GM12865 (cell line): Measurements from ENCODE around the gene IL17A.
A peak's percentile ranks its signal among the peaks of the same experiment; 100 is the strongest.

Experiments
- DNase-seq: peaks from one replicate; pipeline ENCODE4 v3.0.0; 2010; ENCODE audit warnings: low read depth
- H3K4me3 ChIP-seq: 2 replicates; pipeline ENCODE4 v1.5.1; 2011; ENCODE audit warnings: mild to moderate bottlenecking, low read depth, low read length, control low read depth
- TF ChIP-seq, protein P1 (sequence below): IDR thresholded peaks from 2 replicates; pipeline ENCODE4 v1.5.1; 2011; ENCODE audit warnings: low read length, control low read depth, low read depth, inconsistent platforms; ENCODE audit not compliant: insufficient read depth; ENCODE audit errors: missing control alignments

Gene IL17A

DNA sequence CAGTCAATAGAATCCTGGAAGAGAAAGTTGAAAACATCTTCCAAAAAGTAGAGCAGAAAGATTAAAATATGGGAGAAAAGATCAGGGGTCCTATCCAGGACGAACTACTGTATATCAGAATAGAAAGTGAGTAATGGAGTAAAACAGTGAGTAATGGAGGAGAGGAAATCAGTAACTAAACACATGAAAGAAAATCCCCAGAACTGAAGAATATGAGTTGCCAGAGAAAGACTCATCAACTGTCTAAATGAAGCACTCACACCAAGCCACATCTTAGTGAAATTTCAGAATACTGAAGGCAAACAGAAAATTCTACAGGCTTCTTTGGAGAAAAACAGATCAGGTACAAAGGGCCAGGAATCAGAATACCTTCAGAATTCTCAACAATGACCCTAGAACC is 14.9 kb downstream of the IL17A start:
- DNase-seq, result no peak
- H3K4me3 ChIP-seq, result no peak overlapping the region
- TF ChIP-seq, protein P1, sequence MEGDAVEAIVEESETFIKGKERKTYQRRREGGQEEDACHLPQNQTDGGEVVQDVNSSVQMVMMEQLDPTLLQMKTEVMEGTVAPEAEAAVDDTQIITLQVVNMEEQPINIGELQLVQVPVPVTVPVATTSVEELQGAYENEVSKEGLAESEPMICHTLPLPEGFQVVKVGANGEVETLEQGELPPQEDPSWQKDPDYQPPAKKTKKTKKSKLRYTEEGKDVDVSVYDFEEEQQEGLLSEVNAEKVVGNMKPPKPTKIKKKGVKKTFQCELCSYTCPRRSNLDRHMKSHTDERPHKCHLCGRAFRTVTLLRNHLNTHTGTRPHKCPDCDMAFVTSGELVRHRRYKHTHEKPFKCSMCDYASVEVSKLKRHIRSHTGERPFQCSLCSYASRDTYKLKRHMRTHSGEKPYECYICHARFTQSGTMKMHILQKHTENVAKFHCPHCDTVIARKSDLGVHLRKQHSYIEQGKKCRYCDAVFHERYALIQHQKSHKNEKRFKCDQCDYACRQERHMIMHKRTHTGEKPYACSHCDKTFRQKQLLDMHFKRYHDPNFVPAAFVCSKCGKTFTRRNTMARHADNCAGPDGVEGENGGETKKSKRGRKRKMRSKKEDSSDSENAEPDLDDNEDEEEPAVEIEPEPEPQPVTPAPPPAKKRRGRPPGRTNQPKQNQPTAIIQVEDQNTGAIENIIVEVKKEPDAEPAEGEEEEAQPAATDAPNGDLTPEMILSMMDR, result no peak

DNA sequence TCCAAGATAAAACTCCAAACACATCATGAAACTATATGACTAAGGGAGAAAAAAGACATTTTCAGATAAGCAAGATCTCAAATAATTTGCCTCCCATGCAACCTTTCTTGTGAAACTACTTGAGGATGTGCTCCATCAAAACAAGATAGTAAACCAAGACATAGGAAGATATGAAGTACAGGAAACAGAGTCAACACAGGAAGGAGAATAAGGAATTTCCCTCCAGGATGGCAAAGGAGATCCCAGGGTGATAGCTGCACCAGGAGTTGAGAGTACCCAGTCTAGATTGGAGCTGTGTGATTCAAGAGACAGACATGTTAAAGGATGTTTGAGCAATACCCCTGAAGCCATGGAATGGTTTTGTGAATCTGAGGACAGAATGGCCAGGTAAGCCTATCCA is 15.3 kb downstream of the IL17A start:
- TF ChIP-seq, protein P1, result no peak
- H3K4me3 ChIP-seq, result no peak overlapping the region
- no peak for DNase-seq

DNA sequence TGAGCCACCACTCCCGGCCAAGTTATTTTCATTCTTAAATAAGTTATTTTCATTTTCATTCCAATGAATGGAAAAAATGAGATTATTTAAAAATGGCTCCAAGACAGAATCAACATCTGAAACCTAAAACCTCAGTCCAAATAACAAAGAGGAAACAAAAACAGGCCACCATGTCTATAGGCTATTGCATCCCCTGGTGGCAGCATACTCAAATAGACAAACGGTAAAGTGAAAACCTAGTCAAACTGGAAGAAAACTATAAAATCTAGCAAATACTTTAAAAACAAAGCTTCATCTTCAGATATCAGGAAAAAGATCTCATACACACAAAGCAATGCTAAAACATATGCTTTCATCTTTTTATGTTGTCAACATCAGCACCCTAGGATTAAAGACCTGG is 20.9 kb downstream of the IL17A start:
- DNase-seq, result peak; percentile 32
- H3K4me3 ChIP-seq, result no peak overlapping the region
- TF ChIP-seq, protein P1, result peak; percentile 32

DNA sequence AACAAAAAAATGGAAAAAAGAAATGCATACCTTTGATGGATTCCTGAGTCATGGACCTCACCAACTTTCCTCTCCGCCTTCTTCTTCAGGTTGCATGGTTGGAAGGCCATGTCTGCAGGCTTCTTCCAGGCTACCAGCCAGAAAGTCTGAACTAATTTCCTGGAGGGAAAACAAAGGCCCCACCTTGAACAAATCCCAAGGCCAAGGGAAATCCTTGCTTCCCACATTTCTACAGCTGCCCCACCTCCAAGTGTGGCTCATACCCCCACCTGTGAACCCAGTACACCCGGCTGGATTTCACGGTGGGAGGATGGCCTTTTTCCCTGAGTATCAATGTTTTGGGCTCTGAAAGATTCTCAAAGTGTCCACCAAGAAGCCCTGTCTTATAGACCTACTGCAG is 22.4 kb downstream of the IL17A start:
- no peak overlapping the region for H3K4me3 ChIP-seq
- TF ChIP-seq, protein P1, result no peak

DNA sequence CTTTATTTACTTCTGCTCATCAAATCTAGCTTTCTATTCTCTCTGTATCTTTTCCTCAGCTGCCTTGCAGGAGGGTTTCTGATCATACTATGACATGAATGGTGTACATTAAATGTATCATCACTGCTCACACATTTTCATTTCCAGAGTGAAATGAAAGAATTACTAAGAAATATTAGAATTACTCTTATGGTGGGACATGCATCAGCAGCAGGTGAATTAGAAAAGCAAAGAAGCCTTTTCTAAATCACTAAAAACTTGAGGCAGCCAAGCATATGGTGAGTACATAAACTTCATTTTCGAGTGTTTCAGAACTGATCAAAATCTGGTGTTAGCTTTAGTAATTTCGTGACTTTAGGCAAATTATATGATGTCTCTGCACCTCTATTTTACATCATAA is 23.6 kb downstream of the IL17A start:
- no peak overlapping the region for H3K4me3 ChIP-seq
- peak; percentile 45 for DNase-seq
- TF ChIP-seq, protein P1, result no peak

More for the DNA sequence above, 22.4 kb downstream of the IL17A start:
- no peak for DNase-seq

DNA sequence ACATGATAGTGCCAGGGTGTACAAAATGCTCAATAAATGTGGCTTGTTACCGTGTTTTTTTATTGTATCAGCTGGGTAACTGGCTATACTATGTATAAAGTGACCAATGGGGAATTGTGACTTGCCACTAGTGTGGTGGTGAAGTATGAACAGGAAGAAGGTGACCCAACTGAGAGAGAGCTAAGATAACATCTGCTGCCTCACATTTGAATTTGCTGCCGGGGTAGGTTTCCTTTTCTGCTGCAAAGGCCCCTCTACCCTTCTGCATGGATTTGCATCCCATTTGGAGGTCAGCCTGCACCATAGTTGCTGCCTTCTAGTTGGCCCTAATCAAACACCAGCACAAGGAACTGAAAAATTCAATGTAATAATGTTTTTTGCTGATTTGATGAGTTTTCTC is 24.1 kb downstream of the IL17A start:
- TF ChIP-seq, protein P1, result no peak

DNA sequence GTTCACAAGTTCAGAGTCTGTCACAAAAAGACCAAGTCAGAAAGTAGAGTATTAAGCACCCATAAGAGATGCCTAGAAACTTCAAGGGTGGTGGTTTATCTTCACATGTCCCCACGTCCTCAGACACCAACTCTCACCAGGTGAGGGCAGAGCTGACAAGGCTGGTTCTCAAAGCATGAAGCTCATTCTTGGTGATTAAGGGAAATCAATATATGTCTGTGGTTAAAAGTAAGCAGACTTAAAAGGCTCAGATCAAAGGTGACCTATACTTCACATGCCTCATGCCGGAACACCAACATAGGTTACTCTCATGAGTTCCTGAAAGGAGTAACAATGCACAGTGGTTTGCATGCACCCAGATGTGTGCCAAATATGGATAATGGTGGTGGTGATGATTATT is 27.0 kb downstream of the IL17A start:
- TF ChIP-seq, protein P1, result no peak
- H3K4me3 ChIP-seq, result no peak overlapping the region
- peak; percentile 53 for DNase-seq

More for the DNA sequence above, 24.1 kb downstream of the IL17A start:
- no peak overlapping the region for H3K4me3 ChIP-seq
- DNase-seq, result peak; percentile 73
